PFSK-1 (cell line): ENCODE results near the gene ARAP1.

ENCODE experiments used
- FOXP2 ChIP-seq: optimal IDR thresholded peaks from 2 replicates; pipeline ENCODE3; 2011; ENCODE audit warnings: borderline replicate concordance, control low read depth, inconsistent platforms; ENCODE audit not compliant: insufficient read depth; ENCODE audit errors: extremely low read length, extremely low read depth
- POLR2AphosphoS5 ChIP-seq: IDR thresholded peaks from 2 replicates; pipeline ENCODE4 v1.6.1; 2012; ENCODE audit warnings: low read depth, mild to moderate bottlenecking, control low read depth, low read length, moderate library complexity
- SIN3A ChIP-seq: IDR thresholded peaks from 2 replicates; pipeline ENCODE4 v1.6.1; 2012; ENCODE audit warnings: mild to moderate bottlenecking, low read length, moderate library complexity, borderline replicate concordance; ENCODE audit not compliant: insufficient read depth
- TAF1 ChIP-seq: IDR thresholded peaks from 2 replicates; pipeline ENCODE4 v1.6.1; 2012; ENCODE audit warnings: low read length, control low read depth, borderline replicate concordance; ENCODE audit not compliant: insufficient read depth
- TF ChIP-seq, protein P1 (sequence below), 2 experiments: IDR thresholded peaks; 2 replicates each; pipeline versions ENCODE4 v1.6.1 to v1.8.0; 2011 to 2012; ENCODE audit warnings: low read depth in 2 of 2, low read length in 2 of 2, control low read depth in 1 of 2, inconsistent platforms in 1 of 2, mild to moderate bottlenecking in 1 of 2, moderate library complexity in 1 of 2; ENCODE audit not compliant: insufficient read depth in 1 of 2

Gene ARAP1

DNA sequence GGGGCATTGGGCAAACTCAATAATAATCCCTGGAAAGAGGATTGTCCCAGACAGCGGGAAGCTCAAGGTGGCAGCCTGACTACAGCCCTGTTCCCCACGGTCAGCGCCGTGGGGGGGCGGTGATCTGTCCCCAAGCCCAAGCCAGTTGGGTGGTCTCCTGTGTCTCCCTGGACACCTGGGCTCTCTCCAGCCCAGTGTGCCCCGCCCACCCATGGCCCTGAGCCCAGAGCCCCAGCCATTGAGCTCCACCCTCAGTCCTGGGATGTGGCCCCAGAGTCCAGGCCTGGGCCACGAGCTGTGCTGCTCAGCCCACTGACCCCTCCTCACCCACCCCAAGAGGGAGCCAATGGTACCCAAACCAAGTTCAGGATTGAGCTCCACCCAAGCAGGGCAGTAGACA is 50.1 kb downstream of the ARAP1 start:
- TF ChIP-seq, protein P1, sequence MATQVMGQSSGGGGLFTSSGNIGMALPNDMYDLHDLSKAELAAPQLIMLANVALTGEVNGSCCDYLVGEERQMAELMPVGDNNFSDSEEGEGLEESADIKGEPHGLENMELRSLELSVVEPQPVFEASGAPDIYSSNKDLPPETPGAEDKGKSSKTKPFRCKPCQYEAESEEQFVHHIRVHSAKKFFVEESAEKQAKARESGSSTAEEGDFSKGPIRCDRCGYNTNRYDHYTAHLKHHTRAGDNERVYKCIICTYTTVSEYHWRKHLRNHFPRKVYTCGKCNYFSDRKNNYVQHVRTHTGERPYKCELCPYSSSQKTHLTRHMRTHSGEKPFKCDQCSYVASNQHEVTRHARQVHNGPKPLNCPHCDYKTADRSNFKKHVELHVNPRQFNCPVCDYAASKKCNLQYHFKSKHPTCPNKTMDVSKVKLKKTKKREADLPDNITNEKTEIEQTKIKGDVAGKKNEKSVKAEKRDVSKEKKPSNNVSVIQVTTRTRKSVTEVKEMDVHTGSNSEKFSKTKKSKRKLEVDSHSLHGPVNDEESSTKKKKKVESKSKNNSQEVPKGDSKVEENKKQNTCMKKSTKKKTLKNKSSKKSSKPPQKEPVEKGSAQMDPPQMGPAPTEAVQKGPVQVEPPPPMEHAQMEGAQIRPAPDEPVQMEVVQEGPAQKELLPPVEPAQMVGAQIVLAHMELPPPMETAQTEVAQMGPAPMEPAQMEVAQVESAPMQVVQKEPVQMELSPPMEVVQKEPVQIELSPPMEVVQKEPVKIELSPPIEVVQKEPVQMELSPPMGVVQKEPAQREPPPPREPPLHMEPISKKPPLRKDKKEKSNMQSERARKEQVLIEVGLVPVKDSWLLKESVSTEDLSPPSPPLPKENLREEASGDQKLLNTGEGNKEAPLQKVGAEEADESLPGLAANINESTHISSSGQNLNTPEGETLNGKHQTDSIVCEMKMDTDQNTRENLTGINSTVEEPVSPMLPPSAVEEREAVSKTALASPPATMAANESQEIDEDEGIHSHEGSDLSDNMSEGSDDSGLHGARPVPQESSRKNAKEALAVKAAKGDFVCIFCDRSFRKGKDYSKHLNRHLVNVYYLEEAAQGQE (IDR thresholded peaks at IDR 0.05; ENCODE audit: insufficient read depth in 1 of 2, low read depth in 2 of 2, low read length in 2 of 2): no peak
- TF ChIP-seq SIN3A: no peak

DNA sequence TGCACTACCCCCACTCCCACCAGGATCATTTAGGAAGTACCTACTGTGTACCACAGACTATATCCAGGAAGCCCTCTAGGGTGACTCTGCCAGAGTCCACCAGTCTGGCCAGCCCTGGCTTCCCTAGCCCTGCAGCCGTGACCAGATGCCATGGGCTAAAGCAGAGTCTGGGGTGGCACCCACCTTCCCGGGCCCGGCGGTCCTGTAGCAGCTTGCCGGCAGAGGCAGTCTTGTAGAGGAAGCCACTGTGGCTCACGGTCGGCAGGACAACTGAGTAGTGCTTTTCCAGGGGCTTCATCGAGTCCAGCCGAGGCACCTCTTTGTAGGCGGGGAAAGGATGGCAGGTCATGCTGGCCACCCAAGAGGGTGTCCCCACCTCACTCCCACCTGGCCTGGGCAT is 50.7 kb downstream of the ARAP1 start:
- no peak for TF ChIP-seq TAF1
- TF ChIP-seq, protein P1 (IDR thresholded peaks at IDR 0.05; ENCODE audit: insufficient read depth in 1 of 2, low read depth in 2 of 2, low read length in 2 of 2): no peak
- TF ChIP-seq FOXP2: no peak
- no peak for TF ChIP-seq SIN3A
- TF ChIP-seq POLR2AphosphoS5: no peak

DNA sequence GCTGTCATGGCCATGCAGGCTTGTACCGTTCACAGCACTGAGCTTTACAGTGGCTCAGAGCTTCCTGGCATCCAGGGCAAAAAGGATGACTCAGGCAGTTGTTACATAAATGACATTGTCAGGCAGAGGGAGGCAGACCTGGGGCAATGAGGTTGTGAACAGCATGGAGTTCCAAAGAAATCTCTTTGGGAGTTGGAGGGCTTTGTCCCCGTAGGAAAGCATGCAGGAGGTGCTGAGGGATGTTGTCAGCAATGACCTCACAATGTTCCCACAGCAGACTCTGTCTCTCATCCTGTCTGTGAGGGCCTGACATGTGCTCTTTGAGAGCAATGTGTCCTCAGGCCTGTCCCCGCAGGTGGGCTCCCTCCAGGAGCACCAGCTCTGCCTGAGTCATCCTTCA is 52.1 kb downstream of the ARAP1 start:
- TF ChIP-seq, protein P1 (IDR thresholded peaks at IDR 0.05; ENCODE audit: insufficient read depth in 1 of 2, low read depth in 2 of 2, low read length in 2 of 2): no peak
- TF ChIP-seq FOXP2: no peak
- no peak for TF ChIP-seq POLR2AphosphoS5
- TF ChIP-seq SIN3A: no peak
- TF ChIP-seq TAF1: no peak

DNA sequence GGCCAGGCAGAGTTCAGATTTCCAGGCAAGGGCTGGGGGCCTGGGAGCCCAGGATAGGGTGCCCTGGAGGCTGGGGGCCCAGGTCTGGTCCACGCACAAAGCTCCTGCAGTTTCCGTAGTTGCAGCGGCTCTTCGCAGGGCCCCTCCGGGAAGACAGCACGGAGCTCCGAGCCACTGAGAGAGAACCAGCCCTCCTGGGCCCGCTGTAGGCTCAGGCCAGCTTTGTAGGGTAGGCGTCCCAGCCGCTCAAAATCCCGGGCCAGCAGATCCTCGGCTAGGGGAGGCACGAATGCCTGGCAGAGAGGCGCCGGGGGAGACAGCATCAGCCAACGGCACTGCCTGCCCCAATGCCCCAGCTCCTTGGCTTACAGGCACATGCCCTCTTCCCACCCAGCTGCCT is 54.4 kb downstream of the ARAP1 start:
- TF ChIP-seq SIN3A (no peak), POLR2AphosphoS5 (no peak), FOXP2 (no peak), TAF1 (no peak)
- TF ChIP-seq, protein P1 (IDR thresholded peaks at IDR 0.05; ENCODE audit: insufficient read depth in 1 of 2, low read depth in 2 of 2, low read length in 2 of 2): no peak

DNA sequence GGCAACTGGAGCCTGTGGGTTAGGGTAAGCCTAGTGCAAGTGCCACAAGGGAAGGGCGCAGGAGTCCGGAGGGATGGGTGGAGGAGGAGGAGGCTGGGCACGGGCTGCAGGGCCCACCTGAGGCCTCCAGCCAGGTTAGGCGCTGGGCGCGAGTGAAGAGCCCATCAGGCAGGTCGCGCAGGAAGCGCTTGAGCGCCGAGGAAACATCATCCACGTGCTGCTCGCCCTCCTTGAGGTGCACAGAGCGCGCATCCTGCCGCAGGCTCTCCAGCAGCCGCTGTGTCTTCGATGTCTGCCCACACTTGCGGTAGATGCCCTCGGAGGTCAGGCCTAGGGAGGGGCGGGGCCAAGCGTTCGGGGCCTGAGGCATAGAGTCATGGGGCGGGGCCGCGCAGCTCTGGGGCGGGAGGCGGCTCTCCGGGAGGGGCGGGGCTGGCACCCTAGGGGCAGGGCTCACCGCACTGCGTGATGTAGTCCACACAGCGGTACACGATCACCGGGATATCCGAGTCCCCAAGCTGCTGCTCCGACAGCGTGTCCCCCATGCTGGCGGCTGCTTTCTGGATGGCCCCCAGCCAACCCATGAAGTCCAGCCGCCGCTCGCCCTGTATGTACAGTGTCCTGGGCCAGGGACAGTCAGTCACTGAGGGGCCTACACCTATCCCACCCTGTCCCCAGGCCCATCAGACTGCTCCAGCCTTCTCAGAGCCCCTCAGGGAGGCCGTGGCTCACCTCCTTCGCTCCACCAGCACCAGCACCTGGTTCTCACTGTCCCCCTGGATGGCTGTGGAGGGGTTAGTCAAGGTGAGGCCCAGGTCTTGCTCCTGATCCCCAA is 55.1 kb downstream of the ARAP1 start:
- TF ChIP-seq TAF1 (no peak), SIN3A (no peak), FOXP2 (no peak), POLR2AphosphoS5 (no peak)
- TF ChIP-seq, protein P1 (IDR thresholded peaks at IDR 0.05; ENCODE audit: insufficient read depth in 1 of 2, low read depth in 2 of 2, low read length in 2 of 2): no peak
